ENCODE results near the gene FOXC2. TPM values are rescaled to one million over a fixed set of nuclear protein-coding genes. Genes with fewer than 3 reads are reported as not detected.

The FOXC2 gene
- total and polyA plus RNA-seq, 2 of the 13 experiments (the other 11 are each of a cell fraction or from before 2014, with no cell fraction given), result not detected

GRCh38 chr16:86597880-86598606 is 31.4 kb downstream of the FOXC2 start:
- Histone ChIP-seq H3K4me1 (ENCODE audit: insufficient read depth, low read length) (no peaks in the 10 kb centered on the region), H2AFZ (ENCODE audit: low read length) (no peak overlapping the region), H4K20me1 (ENCODE audit: insufficient read depth, low read length) (no peaks in the 10 kb centered on the region), H3K9ac (ENCODE audit: insufficient read depth, low read depth, low read length) (no peak overlapping the region), H3K27ac (ENCODE audit: extremely low read length, insufficient read depth, low read length) (no peak overlapping the region), H3K27me3 (ENCODE audit: control insufficient read depth in 1 of 2, insufficient read depth in 2 of 2, low read length in 2 of 2) (peaks cover 6 to 51% of the 10 kb centered on the region in 2 experiments), H3K9me3 (ENCODE audit: low read length) (no peaks in the 10 kb centered on the region), H3K79me2 (ENCODE audit: insufficient read depth, low read length) (no peaks in the 10 kb centered on the region), H3K4me3 (replicated peaks in 1 of 3; ENCODE audit: insufficient read depth in 1 of 3, low read depth in 2 of 3, low read length in 3 of 3) (no peak overlapping the region), H3K4me2 (ENCODE audit: low read depth, low read length) (no peak overlapping the region), H3K36me3 (replicated peaks in 1 of 2; ENCODE audit: control insufficient read depth in 1 of 2, insufficient read depth in 2 of 2, low read length in 2 of 2) (no peaks in the 10 kb centered on the region)
- DNase-seq (ENCODE audit: low spot score), result no peak
- in situ Hi-C loops (cut with HindIII; ENCODE audit: extremely low pct_ligation_motif_present, low pct_unique_long_range_greater_than_20kb) (no loop called here), intact Hi-C loops (cut with micrococcal nuclease; ENCODE audit: unreplicated experiment) (no loop called here)
- ChIA-PET CTCF (ENCODE audit: low intra/inter-chr PET ratio, low total read pairs) (no interaction called here), POLR2A (no interaction called here)
- ATAC-seq, result no peak
- TF ChIP-seq PRPF4 (IDR thresholded peaks at IDR 0.05; ENCODE audit: low read depth, low read length, poor library complexity, severe bottlenecking) (no peak), TBP (CRISPR knock-in tag; IDR thresholded peaks at IDR 0.05) (no peak), BHLHE40 (IDR thresholded peaks at IDR 0.05; ENCODE audit: low read length) (no peak), NR0B2 (CRISPR knock-in tag; IDR thresholded peaks at IDR 0.05) (no peak), ASH2L (IDR thresholded peaks at IDR 0.05; ENCODE audit: insufficient read length, low read depth, low read length) (no peak), ZNF432 (CRISPR knock-in tag; IDR thresholded peaks at IDR 0.05; ENCODE audit: borderline replicate concordance) (no peak), SRSF4 (IDR thresholded peaks at IDR 0.05; ENCODE audit: low read depth, low read length, poor library complexity, severe bottlenecking) (no peak), ZNF616 (CRISPR knock-in tag; IDR thresholded peaks at IDR 0.05; ENCODE audit: low read depth) (no peak), MXD3 (CRISPR knock-in tag; IDR thresholded peaks at IDR 0.05) (no peak), THAP8 (CRISPR knock-in tag; IDR thresholded peaks at IDR 0.05; ENCODE audit: borderline replicate concordance) (no peak), FOXM1 (CRISPR knock-in tag; IDR thresholded peaks at IDR 0.05) (no peak), ZBTB34 (CRISPR knock-in tag; IDR thresholded peaks at IDR 0.05) (no peak), RARG (CRISPR knock-in tag; IDR thresholded peaks at IDR 0.05; ENCODE audit: low read depth) (no peak)
- BruUV-seq (replicated peaks), result no TSS peak
- 7% methylated on average over 7 of the region's 7 CpGs for WGBS (ENCODE audit: low lambda C conversion rate)
- FAIRE-seq, result no peak
